HepG2 (cell line): ENCODE results near the gene RBX1. TPM values are rescaled to one million over a fixed set of nuclear protein-coding genes. Genes with fewer than 3 reads are reported as not detected.

ENCODE experiments used
- ATAD3A ChIP-seq: sonication (generic); formaldehyde crosslinking; IDR thresholded peaks from 2 replicates; pipeline ENCODE4 v1.4.0; 2020; ENCODE audit warnings: missing genetic modification reagents
- E2F2 ChIP-seq: sonication (generic); formaldehyde crosslinking; IDR thresholded peaks from 2 replicates; pipeline ENCODE4 v1.4.0; 2020; ENCODE audit warnings: missing genetic modification reagents, borderline replicate concordance
- ELK4 ChIP-seq: sonication (generic); formaldehyde crosslinking; IDR thresholded peaks from 2 replicates; pipeline ENCODE4 v1.9.0; 2021; ENCODE audit warnings: missing genetic modification reagents, borderline replicate concordance
- FLYWCH1 ChIP-seq: sonication (generic); formaldehyde crosslinking; IDR thresholded peaks from 2 replicates; pipeline ENCODE4 v1.8.1; 2023; ENCODE audit warnings: mild to moderate bottlenecking, missing genetic modification reagents
- GATAD1 ChIP-seq: IDR thresholded peaks from 2 replicates; pipeline ENCODE4 v1.6.1; 2016; ENCODE audit warnings: missing genetic modification reagents, missing compliant biosample characterization
- GPN1 ChIP-seq: sonication (generic); formaldehyde crosslinking; IDR thresholded peaks from 2 replicates; pipeline ENCODE4 v1.5.1; 2020; ENCODE audit warnings: missing genetic modification reagents, borderline replicate concordance
- HCFC1 ChIP-seq: fragments of 150-350 bp; IDR thresholded peaks from 2 replicates; pipeline ENCODE4 v1.6.1; 2014; ENCODE audit warnings: low read depth, low read length
- HNF4A ChIP-seq: sonication (generic); formaldehyde crosslinking; IDR thresholded peaks from 2 replicates; pipeline ENCODE4 v1.4.0; 2020; ENCODE audit warnings: missing genetic modification reagents
- IKZF4 ChIP-seq: sonication (generic); formaldehyde crosslinking; IDR thresholded peaks from 2 replicates; pipeline ENCODE4 v1.5.1; 2020; ENCODE audit warnings: borderline replicate concordance, mild to moderate bottlenecking, low read depth, missing genetic modification reagents; ENCODE audit errors: not compliant biosample characterization
- NFIC ChIP-seq: IDR thresholded peaks from 2 replicates; pipeline ENCODE4 v1.6.1; 2012; ENCODE audit warnings: mild to moderate bottlenecking, low read length, inconsistent platforms
- PLRG1 ChIP-seq: fragments of 450-650 bp; conservative IDR thresholded peaks from 2 replicates; pipeline ENCODE4 v1.6.1; 2016
- PTBP1 ChIP-seq: fragments of 200-400 bp; formaldehyde crosslinking; IDR thresholded peaks from 2 replicates; pipeline ENCODE4 v1.6.1; 2018; ENCODE audit warnings: low read length, low read depth; ENCODE audit not compliant: poor library complexity, severe bottlenecking
- REXO4 ChIP-seq: sonication (generic); formaldehyde crosslinking; IDR thresholded peaks from 2 replicates; pipeline ENCODE4 v1.8.0; 2022; ENCODE audit warnings: missing genetic modification reagents, mild to moderate bottlenecking, borderline replicate concordance
- RORA ChIP-seq: sonication (generic); formaldehyde crosslinking; IDR thresholded peaks from 2 replicates; pipeline ENCODE4 v1.5.0; 2020; ENCODE audit warnings: mild to moderate bottlenecking, missing genetic modification reagents, moderate library complexity
- SATB2 ChIP-seq: sonication (generic); formaldehyde crosslinking; IDR thresholded peaks from 2 replicates; pipeline ENCODE4 v1.5.0; 2020; ENCODE audit warnings: missing genetic modification reagents
- SMAD9 ChIP-seq: sonication (generic); formaldehyde crosslinking; IDR thresholded peaks from 2 replicates; pipeline ENCODE4 v1.5.1; 2020; ENCODE audit warnings: mild to moderate bottlenecking, missing genetic modification reagents
- TAF1 ChIP-seq: sonication (generic); formaldehyde crosslinking; IDR thresholded peaks from 2 replicates; pipeline ENCODE4 v1.4.0; 2020; ENCODE audit warnings: missing genetic modification reagents
- ZBTB25 ChIP-seq: IDR thresholded peaks from 2 replicates; pipeline ENCODE4 v1.6.1; 2018; ENCODE audit warnings: missing genetic modification reagents
- ZFX ChIP-seq: sonication (generic); formaldehyde crosslinking; IDR thresholded peaks from 2 replicates; pipeline ENCODE4 v1.4.0; 2020; ENCODE audit warnings: mild to moderate bottlenecking, low read depth, missing genetic modification reagents, moderate library complexity
- ZKSCAN8 ChIP-seq: IDR thresholded peaks from 2 replicates; pipeline ENCODE4 v1.6.1; 2016; ENCODE audit warnings: borderline replicate concordance, missing genetic modification reagents, missing compliant biosample characterization
- ZNF414 ChIP-seq: sonication (generic); formaldehyde crosslinking; IDR thresholded peaks from 2 replicates; pipeline ENCODE4 v1.5.0; 2020; ENCODE audit warnings: missing genetic modification reagents
- ZNF446 ChIP-seq: sonication (generic); formaldehyde crosslinking; IDR thresholded peaks from 2 replicates; pipeline ENCODE4 v1.5.0; 2020; ENCODE audit warnings: mild to moderate bottlenecking, missing genetic modification reagents
- ZNF598 ChIP-seq: sonication (generic); formaldehyde crosslinking; IDR thresholded peaks from 2 replicates; pipeline ENCODE4 v1.5.1; 2020; ENCODE audit warnings: mild to moderate bottlenecking, missing genetic modification reagents, borderline replicate concordance
- ZNF644 ChIP-seq: IDR thresholded peaks from 2 replicates; pipeline ENCODE4 v1.6.1; 2016; ENCODE audit warnings: low read depth
- ZNF670 ChIP-seq: sonication (generic); formaldehyde crosslinking; IDR thresholded peaks from 2 replicates; pipeline ENCODE4 v1.8.0; 2022; ENCODE audit warnings: mild to moderate bottlenecking, missing genetic modification reagents, borderline replicate concordance
- ZSCAN20 ChIP-seq: sonication (generic); formaldehyde crosslinking; IDR thresholded peaks from 2 replicates; pipeline ENCODE4 v1.4.0; 2020; ENCODE audit warnings: missing genetic modification reagents, mild to moderate bottlenecking, borderline replicate concordance
- ZSCAN30 ChIP-seq: sonication (generic); formaldehyde crosslinking; IDR thresholded peaks from 2 replicates; pipeline ENCODE4 v1.5.0; 2020; ENCODE audit warnings: mild to moderate bottlenecking, missing genetic modification reagents
- polyA plus RNA-seq, 8 experiments: library from polyadenylated mRNA; depleted of rRNA in 3 of 8; stranded (reverse) in 7 of 8; unstranded in 1 of 8; fragments of >200 nt; fragmentation: Illumina TruSeq in 4 of 8; extraction: Trizol in 4 of 8; gene quantifications; 2 replicates each; pipeline versions ENCODE4 v1.2.1 to v1.2.3, GENCODE V29; 2011 to 2016; ENCODE audit warnings: low read depth in 4 of 8, missing spikeins in 1 of 8, mixed read lengths in 1 of 8; ENCODE audit not compliant: insufficient read depth in 1 of 8
- total RNA-seq, 5 experiments: library from RNA; depleted of rRNA; stranded (reverse); fragments of >200 nt; fragmentation: Illumina TruSeq; extraction: Trizol; gene quantifications; 2 replicates each; pipeline ENCODE4 v1.2.3, GENCODE V29; 2016; ENCODE audit warnings: low read depth in 1 of 5

Gene RBX1
- total and polyA plus RNA-seq, 2 of the 13 experiments (the other 11 are each of a cell fraction or from before 2014, with no cell fraction given): 84.9 to 90.2 TPM

- 0 out of 2 replicates have a peak, but pooled peaks have one; percentile 64 for TF ChIP-seq ZNF414 (CRISPR knock-in tag)
- peak; percentile 57; the same call in 1 of the 2 replicates for TF ChIP-seq ZSCAN30 (CRISPR knock-in tag)
- peak; percentile 64 for TF ChIP-seq TAF1 (CRISPR knock-in tag)
- TF ChIP-seq ZNF644 (CRISPR knock-in tag): 0 out of 2 replicates have a peak, but pooled peaks have one; percentile 30
- peak; percentile 93 for TF ChIP-seq ZFX (CRISPR knock-in tag)
- TF ChIP-seq FLYWCH1 (CRISPR knock-in tag): no peak
- no peak for TF ChIP-seq ZNF446 (CRISPR knock-in tag)
- TF ChIP-seq PTBP1: no peak
- peak; percentile 62; the same call in 1 of the 2 replicates for TF ChIP-seq HNF4A (CRISPR knock-in tag)
- peak; percentile 92; the same call in 1 of the 2 replicates for TF ChIP-seq ZBTB25
- peak; percentile 93; the same call in 1 of the 2 replicates for TF ChIP-seq SATB2
- TF ChIP-seq ZKSCAN8 (CRISPR knock-in tag): no peak
- TF ChIP-seq RORA: no peak
- TF ChIP-seq ZSCAN20 (CRISPR knock-in tag): no peak
- TF ChIP-seq ZNF598 (CRISPR knock-in tag): no peak
- TF ChIP-seq ATAD3A (CRISPR knock-in tag): no peak
- TF ChIP-seq REXO4 (CRISPR knock-in tag): peak; percentile 93
- no peak for TF ChIP-seq PLRG1
- no peak for TF ChIP-seq HCFC1
- no peak for TF ChIP-seq GPN1 (CRISPR knock-in tag)
- TF ChIP-seq GATAD1 (CRISPR knock-in tag): 0 out of 2 replicates have a peak, but pooled peaks have one; percentile 43
- no peak for TF ChIP-seq E2F2 (CRISPR knock-in tag)
- peak; percentile 35; the same call in 1 of the 2 replicates for TF ChIP-seq NFIC
- TF ChIP-seq ELK4 (CRISPR knock-in tag): no peak
- no peak for TF ChIP-seq SMAD9 (CRISPR knock-in tag)
- peak; percentile 86 for TF ChIP-seq IKZF4 (CRISPR knock-in tag)
- peak; percentile 57; the same call in 1 of the 2 replicates for TF ChIP-seq ZNF670
Measured at GRCh38 chr22:41022470-41023298, 71.5 kb downstream of the RBX1 start (continued).
